IMR-90 (cell line): ENCODE data around the gene CREB5. TPM values are rescaled to one million over a fixed set of nuclear protein-coding genes. Genes with fewer than 3 reads are reported as not detected.

Source experiments
- ATAC-seq: fragments of 200-7000 bp; cut with Tn5 transposase; 2 replicates; pipeline ENCODE4 v1.9.1; 2020; ENCODE audit warnings: low read depth, mild to moderate bottlenecking, moderate library complexity
- BruUV-seq: library from RNA; stranded (reverse); fragments of 400-500 nt; replicated peaks from 2 replicates; lab custom pipeline; 2021; lab: Mats Ljungman, UMichigan
- CTCF ChIA-PET: fragments of 300-600 bp; formaldehyde crosslinking; extraction: SDS; loops from one replicate; lab custom pipeline; 2021; ENCODE audit warnings: antibody characterized with exemption; lab: Yijun Ruan, JAX
- POLR2A ChIA-PET: fragments of 300-600 bp; sonication (Branson Sonifier 250); formaldehyde crosslinking; loops from one replicate; lab custom pipeline; 2022; ENCODE audit warnings: antibody characterized with exemption; ENCODE audit not compliant: unreplicated experiment; lab: Charles Lee
- DNase-seq: peaks from one replicate; pipeline ENCODE4 v3.0.0; 2013
- H2AFZ ChIP-seq: replicated peaks from 2 replicates; pipeline ENCODE3; 2013; ENCODE audit warnings: low read length, mild to moderate bottlenecking; ENCODE audit not compliant: poor library complexity
- H2AK5ac ChIP-seq: 2 replicates; pipeline ENCODE4 v1.6.1; 2013; ENCODE audit warnings: low read depth, low read length, inconsistent platforms
- H2AK9ac ChIP-seq: replicated peaks from 2 replicates; pipeline ENCODE3; 2013; ENCODE audit warnings: mild to moderate bottlenecking, low read depth, low read length, moderate library complexity; ENCODE audit not compliant: poor library complexity
- H2BK120ac ChIP-seq: 2 replicates; pipeline ENCODE4 v1.6.1; 2013; ENCODE audit warnings: low read depth, low read length, inconsistent platforms
- H2BK15ac ChIP-seq: 3 replicates; pipeline ENCODE4 v1.6.1; 2013; ENCODE audit warnings: low read depth, low read length, inconsistent platforms
- H2BK20ac ChIP-seq: 2 replicates; pipeline ENCODE4 v1.6.1; 2013; ENCODE audit warnings: low read depth, mild to moderate bottlenecking, inconsistent platforms, low read length, moderate library complexity
- H2BK5ac ChIP-seq: 2 replicates; pipeline ENCODE4 v1.6.1; 2013; ENCODE audit warnings: mild to moderate bottlenecking, low read depth, low read length, inconsistent platforms; ENCODE audit not compliant: poor library complexity, severe bottlenecking
- H3K14ac ChIP-seq: replicated peaks from 2 replicates; pipeline ENCODE4 v1.6.1; 2013; ENCODE audit warnings: low read depth, low read length, inconsistent platforms
- H3K18ac ChIP-seq: 2 replicates; pipeline ENCODE4 v1.6.1; 2013; ENCODE audit warnings: low read depth, low read length, control low read depth
- H3K23ac ChIP-seq: 2 replicates; pipeline ENCODE4 v1.6.1; 2013; ENCODE audit warnings: low read depth, low read length, inconsistent platforms
- H3K27ac ChIP-seq: 2 replicates; pipeline ENCODE4 v1.5.1; 2013; ENCODE audit warnings: mild to moderate bottlenecking, control low read depth, low read length; ENCODE audit not compliant: insufficient read depth
- H3K27me3 ChIP-seq: 2 replicates; pipeline ENCODE4 v1.6.1; 2013; ENCODE audit warnings: low read length; ENCODE audit not compliant: control insufficient read depth, insufficient read depth
- H3K36me3 ChIP-seq: 2 replicates; pipeline ENCODE4 v1.6.1; 2013; ENCODE audit warnings: low read length, mixed read lengths; ENCODE audit not compliant: control insufficient read depth, insufficient read depth
- H3K4ac ChIP-seq: 2 replicates; pipeline ENCODE4 v1.6.1; 2013; ENCODE audit warnings: low read depth, low read length, inconsistent platforms
- H3K4me1 ChIP-seq: 2 replicates; pipeline ENCODE4 v1.6.1; 2013; ENCODE audit warnings: low read length, mixed read lengths; ENCODE audit not compliant: control insufficient read depth, insufficient read depth
- H3K4me2 ChIP-seq: 2 replicates; pipeline ENCODE4 v1.6.1; 2013; ENCODE audit warnings: low read depth, mild to moderate bottlenecking, control low read depth, low read length, moderate library complexity
- H3K4me3 ChIP-seq: 2 replicates; pipeline ENCODE4 v1.5.1; 2013; ENCODE audit warnings: low read depth, mild to moderate bottlenecking, control low read depth, low read length, moderate library complexity; ENCODE audit not compliant: insufficient read depth
- H3K56ac ChIP-seq: 2 replicates; pipeline ENCODE4 v1.6.1; 2013; ENCODE audit warnings: low read length, inconsistent platforms; ENCODE audit not compliant: insufficient read depth; ENCODE audit errors: extremely low read depth
- H3K79me1 ChIP-seq, 2 experiments: 2 replicates each; pipeline ENCODE4 v1.6.1; 2013; ENCODE audit warnings: low read length in 2 of 2, inconsistent platforms in 1 of 2, low read depth in 1 of 2
- H3K9ac ChIP-seq: 2 replicates; pipeline ENCODE4 v1.6.1; 2013; ENCODE audit warnings: low read depth, low read length, control low read depth
- H3K9me1 ChIP-seq: 2 replicates; pipeline ENCODE4 v1.6.1; 2013; ENCODE audit warnings: low read length, inconsistent platforms; ENCODE audit not compliant: insufficient read depth
- H3K9me3 ChIP-seq: 2 replicates; pipeline ENCODE4 v1.6.1; 2013; ENCODE audit warnings: low read length; ENCODE audit not compliant: control insufficient read depth, insufficient read depth
- H4K20me1 ChIP-seq: 2 replicates; pipeline ENCODE4 v1.6.1; 2013; ENCODE audit warnings: low read length, inconsistent platforms; ENCODE audit not compliant: insufficient read depth
- H4K5ac ChIP-seq: 2 replicates; pipeline ENCODE4 v1.6.1; 2013; ENCODE audit warnings: mild to moderate bottlenecking, low read depth, low read length, control low read depth
- H4K8ac ChIP-seq, 2 experiments: 2 replicates each; pipeline ENCODE4 v1.6.1; 2013; ENCODE audit warnings: low read depth in 2 of 2, low read length in 2 of 2, control low read depth in 1 of 2, inconsistent platforms in 1 of 2
- H4K91ac ChIP-seq: 2 replicates; pipeline ENCODE4 v1.6.1; 2013; ENCODE audit warnings: low read depth, low read length, inconsistent platforms; ENCODE audit not compliant: insufficient read depth
- BHLHE40 ChIP-seq: fragments of 150-350 bp; IDR thresholded peaks from 2 replicates; pipeline ENCODE4 v1.6.1; 2016; ENCODE audit warnings: mild to moderate bottlenecking, low read depth, low read length
- CEBPB ChIP-seq: IDR thresholded peaks from 2 replicates; pipeline ENCODE4 v1.6.1; 2012; ENCODE audit warnings: low read depth, low read length, improper control_type of control experiment
- CHD1 ChIP-seq: IDR thresholded peaks from 2 replicates; pipeline ENCODE4 v1.6.1; 2012; ENCODE audit warnings: low read depth, low read length, improper control_type of control experiment
- MAFK ChIP-seq: IDR thresholded peaks from 2 replicates; pipeline ENCODE4 v1.6.1; 2012; ENCODE audit warnings: low read depth, low read length, improper control_type of control experiment
- MXI1 ChIP-seq: IDR thresholded peaks from 2 replicates; pipeline ENCODE4 v1.6.1; 2012; ENCODE audit warnings: low read depth, mild to moderate bottlenecking, low read length, moderate library complexity, borderline replicate concordance
- NFE2L2 ChIP-seq: fragments of 150-350 bp; IDR thresholded peaks from 2 replicates; pipeline ENCODE4 v1.6.1; 2016; ENCODE audit warnings: low read depth, mild to moderate bottlenecking, low read length
- POLR2A ChIP-seq: IDR thresholded peaks from 2 replicates; pipeline ENCODE4 v1.6.1; 2012; ENCODE audit warnings: mild to moderate bottlenecking, low read depth, low read length
- RFX5 ChIP-seq: IDR thresholded peaks from 2 replicates; pipeline ENCODE4 v1.8.0; 2012; ENCODE audit warnings: low read depth, mild to moderate bottlenecking, low read length, moderate library complexity
- SMC3 ChIP-seq: fragments of 150-350 bp; IDR thresholded peaks from 2 replicates; pipeline ENCODE4 v1.6.1; 2016; ENCODE audit warnings: low read depth, mild to moderate bottlenecking, antibody characterized with exemption, low read length, moderate library complexity
- USF2 ChIP-seq: fragments of 150-350 bp; IDR thresholded peaks from 2 replicates; pipeline ENCODE4 v1.6.1; 2017; ENCODE audit warnings: mild to moderate bottlenecking, antibody characterized with exemption, low read length, low read depth
- WGBS, 2 experiments: methylation state at CpG; one replicate each; pipeline versions ENCODE4 v1.1.5 to v1.1.7; 2013; ENCODE audit warnings: missing lambda C conversion rate in 2 of 2; ENCODE audit not compliant: insufficient read length in 1 of 2; ENCODE audit errors: extremely low coverage in 2 of 2; 5-methylcytosine and 5-hydroxymethylcytosine counted together
- dilution Hi-C: fragments of 300-500 bp; cut with HindIII; formaldehyde crosslinking; loops from one replicate; pipeline ENCODE4 v1.14.3; 2018; ENCODE audit warnings: low sequenced_read_pairs; ENCODE audit not compliant: unreplicated experiment
- in situ Hi-C: fragments of 300-500 bp; cut with MboI; formaldehyde crosslinking; loops from 3 replicates; pipeline ENCODE4 v1.14.3; 2019; ENCODE audit warnings: low sequenced_read_pairs, inconsistent platforms, mixed read lengths
- intact Hi-C: fragments of 100-400 bp; cut with micrococcal nuclease; formaldehyde crosslinking; loops from 2 replicates; pipeline ENCODE4 v1.10.0; 2022
- polyA plus RNA-seq, 3 experiments: library from polyadenylated mRNA; depleted of rRNA; stranded (reverse); fragments of >200 nt; gene quantifications; 2 replicates each; pipeline ENCODE4 v1.2.3, GENCODE V29; 2012; ENCODE audit warnings: low replicate concordance in 1 of 3
- total RNA-seq: library from RNA; depleted of rRNA; stranded (reverse); fragments of >200 nt; gene quantifications from 2 replicates; pipeline ENCODE4 v1.2.3, GENCODE V29; 2012

Gene CREB5
- total and polyA plus RNA-seq, 2 of the 4 experiments (the other 2 are of a cell fraction), result 7.3 to 13.1 TPM

- BruUV-seq, result no TSS peak
- no peak overlapping the region for H3K4me3 ChIP-seq
- 80% methylated on average over 1 of the region's 6 CpGs; no CpG with 5 or more reads in 1 of the 2 experiments for WGBS, 2 experiments
- TF ChIP-seq MXI1 (no peak), POLR2A (no peak), RFX5 (no peak), CHD1 (no peak), NFE2L2 (no peak), USF2 (no peak), MAFK (no peak), CEBPB (no peak), SMC3 (no peak), BHLHE40 (no peak)
- no peak overlapping the region for H4K8ac ChIP-seq
- no peak overlapping the region for H2AK9ac ChIP-seq
- no peak overlapping the region for H3K14ac ChIP-seq
- H3K56ac ChIP-seq, result no peak overlapping the region
- intact Hi-C loops (no loop called here), in situ Hi-C loops (no loop called here), dilution Hi-C loops (no loop called here)
- H2BK120ac ChIP-seq, result no peak overlapping the region
- no peak overlapping the region for H4K5ac ChIP-seq
- H3K18ac ChIP-seq, result no peak overlapping the region
- POLR2A ChIA-PET, result no interaction called here
- no peak overlapping the region for H2BK20ac ChIP-seq
- no peaks in the 10 kb centered on the region for H3K9me1 ChIP-seq
- H3K79me1 ChIP-seq, result no peaks in the 10 kb centered on the region; a peak in 1 of 4 replicates
- DNase-seq (no peak), ATAC-seq (no peak)
- no peak overlapping the region for H3K4ac ChIP-seq
- H3K4me1 ChIP-seq, result no peaks in the 10 kb centered on the region
- H3K36me3 ChIP-seq, result no peaks in the 10 kb centered on the region
- H2AK5ac ChIP-seq, result no peak overlapping the region
- no peaks in the 10 kb centered on the region for H3K27me3 ChIP-seq
- no peak overlapping the region for H4K91ac ChIP-seq
- H3K4me2 ChIP-seq, result no peak overlapping the region
- no peaks in the 10 kb centered on the region for H3K9me3 ChIP-seq
- H2BK5ac ChIP-seq, result no peak overlapping the region
- H4K20me1 ChIP-seq, result no peaks in the 10 kb centered on the region
- H3K27ac ChIP-seq, result no peak overlapping the region
- H3K9ac ChIP-seq, result no peak overlapping the region
- H2AFZ ChIP-seq, result no peak overlapping the region
- no peak overlapping the region for H3K23ac ChIP-seq
- CTCF ChIA-PET, result no interaction called here
- no peak overlapping the region for H2BK15ac ChIP-seq
These were observed 200.9 kb downstream of the CREB5 start for GRCh38 chr7:28613262-28613661.
